HG02840 (cell line): ENCODE data around the gene RACGAP1.
"Not testable (repeated sequence)": the region's sequence is repeated elsewhere in the genome, so short reads cannot be mapped to it uniquely, and the experiment has no call there.

Experiments used
- ATAC-seq: cut with Tn5 transposase; IDR thresholded peaks from one replicate; pipeline ENCODE4 v1.9.1; 2021; ENCODE audit warnings: mild to moderate bottlenecking, moderate library complexity, moderate number of reproducible peaks; ENCODE audit not compliant: unreplicated experiment, low FRiP score

RACGAP1 gene

GRCh38 chr12:49989400-49989799, 35.9 kb downstream of the RACGAP1 start:
- ATAC-seq = not testable (repeated sequence)

GRCh38 chr12:49987625-49988303, 37.5 kb downstream of the RACGAP1 start:
- ATAC-seq = no peak

DNA sequence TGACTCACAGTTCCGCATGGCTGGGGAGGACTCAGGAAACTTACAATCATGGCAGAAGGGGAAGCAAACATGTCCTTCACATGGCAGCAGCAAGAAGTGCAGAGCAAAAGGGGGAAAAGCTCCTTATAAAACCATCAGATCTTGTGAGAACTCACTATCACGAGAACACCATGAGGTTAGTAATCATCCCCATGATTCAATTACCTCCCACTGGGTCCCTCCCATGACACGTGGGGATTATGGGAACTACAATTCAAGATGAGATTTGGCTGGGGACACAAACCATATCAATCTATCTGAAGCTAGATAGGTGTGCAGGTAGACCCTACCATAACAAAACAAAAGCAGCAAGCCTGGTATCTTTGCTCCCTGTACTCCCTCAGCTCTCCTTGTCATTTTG, 38.8 kb downstream of the RACGAP1 start:
- ATAC-seq = not testable (repeated sequence)

- no peak for ATAC-seq
Measured at GRCh38 chr12:49985981-49986380, 39.3 kb downstream of the RACGAP1 start.

DNA sequence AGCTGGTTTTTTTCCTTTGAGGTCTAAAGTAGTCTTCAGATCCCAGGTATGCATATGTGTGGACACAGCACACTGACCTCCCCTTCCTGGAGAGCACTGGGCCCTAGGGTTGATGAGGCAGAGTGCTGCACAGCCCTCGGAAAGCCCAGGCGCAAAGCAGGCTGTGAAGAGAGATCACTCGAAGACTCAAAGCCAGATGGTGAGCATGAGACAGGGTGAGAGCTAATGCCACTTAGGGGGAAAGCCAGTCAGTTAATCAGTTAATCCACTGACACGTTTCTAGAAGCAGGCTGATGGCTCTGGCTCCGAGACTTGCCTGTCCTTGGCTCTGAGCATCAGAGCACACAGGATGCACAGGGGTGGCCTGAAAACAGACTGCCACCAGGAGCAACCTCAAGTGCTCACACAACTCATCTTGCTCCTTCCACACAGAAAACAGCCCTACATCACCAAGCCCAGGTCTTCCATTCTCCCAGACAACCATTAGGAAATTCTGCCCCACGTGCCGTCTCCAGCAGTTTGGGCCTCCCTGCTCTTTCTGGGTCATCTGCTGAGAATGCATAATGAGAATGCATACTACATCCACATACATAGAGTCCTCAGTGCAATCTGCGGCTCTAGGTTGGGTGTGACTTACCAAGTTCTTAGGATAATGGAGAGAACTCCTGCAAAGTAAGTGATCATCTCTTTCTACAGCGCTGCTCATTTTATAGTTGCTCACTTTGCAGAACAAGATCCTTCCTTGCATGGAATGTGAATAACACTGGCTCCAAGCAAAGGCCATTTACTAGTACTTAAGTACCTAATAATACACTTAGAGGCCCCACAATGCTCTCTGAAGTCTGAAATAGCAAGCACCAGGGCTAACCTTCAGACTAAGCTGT, 40.6 kb downstream of the RACGAP1 start:
- ATAC-seq = no peak

DNA sequence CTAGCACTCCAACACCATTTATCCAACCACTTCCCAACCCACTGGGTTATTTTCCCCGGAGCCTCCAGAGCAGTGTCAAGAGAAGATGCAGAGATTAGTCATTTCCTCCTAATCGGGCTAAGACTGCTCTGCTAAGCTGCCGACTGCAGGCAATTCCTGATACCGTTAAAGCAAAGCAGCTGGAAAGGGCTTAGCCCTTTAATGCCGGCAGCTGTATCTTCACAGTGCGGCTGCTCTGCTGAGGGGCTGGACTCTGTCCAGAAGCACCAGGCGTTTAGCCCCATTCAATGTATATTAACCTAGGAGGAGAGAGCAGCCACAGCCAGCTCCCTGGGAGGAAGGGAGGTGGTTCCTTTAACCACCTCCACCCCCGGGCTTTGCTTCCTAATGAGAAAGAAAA, 41.4 kb downstream of the RACGAP1 start:
- no peak for ATAC-seq

GRCh38 chr12:49982246-49983087, 42.8 kb downstream of the RACGAP1 start:
- no peak for ATAC-seq

DNA sequence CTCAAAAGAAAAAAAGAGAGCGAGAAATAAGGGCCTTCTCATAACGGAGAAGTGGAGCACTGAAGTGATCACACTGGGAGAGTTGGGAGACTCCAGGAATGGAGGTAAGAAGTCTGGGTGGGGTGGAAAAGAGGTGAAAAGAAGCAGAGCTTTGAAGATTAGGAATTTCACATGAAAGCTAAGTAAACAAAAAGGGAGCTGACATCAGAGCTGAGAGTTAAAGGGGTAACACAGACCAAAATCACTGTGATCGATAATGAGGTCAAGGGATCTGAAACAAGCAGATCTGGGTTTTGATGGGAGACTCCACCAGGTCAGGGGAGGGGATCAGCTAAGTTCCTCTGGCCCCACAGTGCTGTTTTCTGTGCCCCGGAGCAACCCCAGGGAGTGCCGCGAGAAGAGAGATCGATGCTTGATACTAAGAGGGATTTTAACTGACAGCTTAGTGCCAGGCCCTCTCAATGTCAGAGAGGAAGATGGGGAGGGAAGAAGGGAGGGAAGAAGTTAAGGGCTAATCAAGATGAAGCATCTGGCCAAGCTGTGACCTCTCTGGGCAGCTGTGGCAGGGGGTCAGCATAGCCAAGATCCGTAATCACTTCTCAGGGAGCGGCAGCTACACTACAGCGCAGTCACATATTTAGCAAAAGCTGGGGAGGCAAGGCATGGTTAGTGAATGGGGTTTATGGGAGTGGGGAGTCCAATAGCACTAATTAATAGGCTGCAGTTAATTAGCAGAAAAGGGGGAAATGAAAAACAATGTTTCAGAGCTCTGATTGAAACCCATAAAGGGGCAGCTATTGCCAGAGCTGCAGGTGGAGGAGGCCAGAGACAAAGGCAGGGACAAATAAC, 44.6 kb downstream of the RACGAP1 start:
- ATAC-seq = no peak

DNA sequence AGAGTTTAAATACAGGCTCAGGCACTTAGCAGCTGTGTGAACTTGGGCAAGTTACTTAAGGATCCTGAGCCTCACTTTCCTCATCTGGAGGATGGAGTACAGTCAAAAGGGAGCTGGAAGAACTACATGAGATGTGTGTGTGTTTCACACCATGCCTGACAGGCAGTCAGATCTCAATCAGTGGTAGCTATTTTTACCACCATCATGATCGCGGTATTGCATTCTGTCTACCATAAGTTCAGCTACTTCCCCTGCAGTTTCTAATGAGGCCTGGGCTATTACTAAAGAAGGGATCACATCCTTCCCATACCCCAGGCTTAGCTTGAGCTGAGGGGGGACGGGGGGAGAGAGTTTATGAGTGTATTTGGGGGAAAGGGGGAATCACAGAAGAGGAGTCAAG, 45.5 kb downstream of the RACGAP1 start:
- no peak for ATAC-seq

DNA sequence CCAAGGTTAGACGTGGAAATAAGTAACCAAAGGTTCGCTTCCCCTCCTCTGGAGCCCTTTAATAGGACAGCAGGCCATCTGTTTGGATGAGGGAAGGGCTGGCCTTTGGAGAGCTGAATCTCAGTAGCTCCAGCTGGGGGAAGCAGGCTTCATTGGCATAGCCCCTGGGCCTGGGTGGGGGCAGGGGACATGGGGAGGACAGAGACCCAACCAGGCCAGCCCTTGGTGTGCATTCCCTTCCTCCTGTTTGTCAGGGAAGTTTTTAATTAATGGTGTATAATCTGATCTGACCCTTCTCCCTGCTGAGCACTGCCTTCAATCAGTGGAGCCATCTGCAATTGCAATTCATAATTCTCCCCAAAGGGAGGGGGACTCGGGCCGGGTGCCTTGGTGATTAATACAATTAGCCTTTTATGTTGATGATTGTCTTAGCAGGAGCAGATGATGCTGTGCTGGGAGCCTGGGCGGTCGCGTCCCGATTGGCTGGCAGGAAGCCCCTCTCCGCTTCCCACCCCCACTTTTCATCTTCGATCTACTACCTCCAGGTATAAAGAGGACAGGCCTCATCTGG, 46.2 kb downstream of the RACGAP1 start:
- no peak for ATAC-seq

GRCh38 chr12:49978125-49978524, 47.2 kb downstream of the RACGAP1 start:
- no peak for ATAC-seq

DNA sequence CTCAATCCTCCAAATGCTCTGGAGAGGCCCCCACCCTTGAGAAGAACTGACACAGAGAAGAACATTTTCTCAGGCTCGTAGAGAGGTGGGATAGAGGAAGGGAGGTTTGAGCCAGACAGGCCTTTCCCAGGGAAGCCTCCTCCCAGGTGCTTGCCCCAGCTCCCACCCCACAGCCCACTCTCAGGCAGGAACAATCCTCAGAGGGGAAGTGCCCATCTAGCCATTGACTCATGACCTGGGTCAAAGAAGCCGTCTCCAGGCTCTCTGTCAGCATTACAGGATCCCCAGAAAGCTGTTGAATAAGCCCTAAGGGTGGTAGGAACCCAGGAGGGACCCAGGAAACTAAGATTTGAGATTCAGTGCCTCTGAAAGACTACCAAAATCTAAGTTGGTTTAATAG, 48.7 kb downstream of the RACGAP1 start:
- ATAC-seq = no peak

DNA sequence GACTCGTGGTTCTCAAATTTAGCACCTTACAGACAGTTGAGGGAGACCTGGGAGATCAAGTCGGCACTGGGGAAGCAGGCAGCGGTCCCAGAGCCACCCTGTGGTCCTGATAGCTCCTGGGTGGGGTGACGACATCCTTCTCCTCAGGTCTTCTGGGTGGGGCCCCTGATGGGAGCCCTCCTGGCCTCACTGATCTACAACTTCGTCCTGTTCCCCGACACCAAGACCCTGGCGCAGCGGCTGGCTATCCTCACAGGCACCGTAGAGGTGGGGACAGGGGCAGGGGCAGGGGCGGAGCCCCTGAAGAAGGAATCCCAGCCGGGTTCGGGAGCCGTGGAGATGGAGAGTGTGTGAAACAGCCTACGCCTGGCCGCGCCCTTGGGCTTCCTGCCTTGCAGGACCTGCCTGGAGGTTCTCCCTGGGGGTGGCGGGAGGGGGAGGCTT, 50.0 kb downstream of the RACGAP1 start:
- ATAC-seq = no peak

DNA sequence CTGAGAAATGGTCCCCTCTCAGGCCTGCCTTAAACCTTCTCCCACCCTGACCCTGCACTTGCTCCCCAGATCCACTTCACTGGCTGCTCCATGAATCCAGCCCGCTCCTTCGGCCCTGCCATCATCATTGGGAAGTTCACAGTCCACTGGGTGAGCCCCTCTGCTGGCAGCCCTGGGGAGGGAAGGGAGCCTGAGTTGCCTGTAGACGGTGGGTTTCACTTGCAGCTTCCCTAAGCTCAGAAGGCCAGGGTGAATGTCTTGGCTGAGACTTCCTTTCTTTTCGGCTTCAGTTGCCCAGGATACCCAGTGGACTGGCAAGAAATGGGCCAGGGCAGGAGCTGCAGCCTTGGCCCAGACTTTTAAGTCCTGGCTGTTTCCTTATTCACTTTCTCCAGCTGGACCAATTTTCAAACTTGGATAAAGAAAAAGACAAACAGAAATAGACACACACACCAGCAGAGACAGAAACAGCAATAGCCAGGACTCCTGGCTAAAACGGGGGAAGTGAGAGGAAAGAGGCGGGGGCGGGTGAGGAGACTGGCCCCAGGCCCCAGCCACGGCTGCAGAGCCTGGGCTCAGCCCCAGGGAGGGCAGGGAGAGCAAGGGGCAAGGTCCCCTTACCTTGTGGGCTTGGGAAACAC, 50.5 kb downstream of the RACGAP1 start:
- ATAC-seq = no peak

DNA sequence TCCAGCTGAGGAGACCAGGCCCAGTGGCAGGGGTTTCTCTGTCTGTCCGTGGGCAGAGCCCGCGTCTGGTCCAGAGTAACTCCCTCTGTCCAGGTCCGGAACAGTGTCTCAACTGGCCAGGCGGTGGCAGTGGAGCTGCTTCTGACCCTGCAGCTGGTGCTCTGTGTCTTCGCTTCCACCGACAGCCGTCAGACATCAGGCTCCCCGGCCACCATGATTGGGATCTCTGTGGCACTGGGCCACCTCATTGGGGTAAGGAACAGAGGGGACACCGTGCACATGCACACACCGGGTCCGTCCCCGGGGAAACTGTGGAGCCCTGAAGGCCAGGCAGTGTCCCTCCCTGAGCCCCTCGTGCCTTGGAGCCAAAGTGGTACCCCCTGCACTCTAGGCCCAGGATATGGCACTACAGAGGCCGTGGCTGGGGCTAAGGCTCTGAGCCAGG, 51.0 kb downstream of the RACGAP1 start:
- ATAC-seq = no peak

- no peak for ATAC-seq
Measured at GRCh38 chr12:49973361-49973830, 51.9 kb downstream of the RACGAP1 start.

DNA sequence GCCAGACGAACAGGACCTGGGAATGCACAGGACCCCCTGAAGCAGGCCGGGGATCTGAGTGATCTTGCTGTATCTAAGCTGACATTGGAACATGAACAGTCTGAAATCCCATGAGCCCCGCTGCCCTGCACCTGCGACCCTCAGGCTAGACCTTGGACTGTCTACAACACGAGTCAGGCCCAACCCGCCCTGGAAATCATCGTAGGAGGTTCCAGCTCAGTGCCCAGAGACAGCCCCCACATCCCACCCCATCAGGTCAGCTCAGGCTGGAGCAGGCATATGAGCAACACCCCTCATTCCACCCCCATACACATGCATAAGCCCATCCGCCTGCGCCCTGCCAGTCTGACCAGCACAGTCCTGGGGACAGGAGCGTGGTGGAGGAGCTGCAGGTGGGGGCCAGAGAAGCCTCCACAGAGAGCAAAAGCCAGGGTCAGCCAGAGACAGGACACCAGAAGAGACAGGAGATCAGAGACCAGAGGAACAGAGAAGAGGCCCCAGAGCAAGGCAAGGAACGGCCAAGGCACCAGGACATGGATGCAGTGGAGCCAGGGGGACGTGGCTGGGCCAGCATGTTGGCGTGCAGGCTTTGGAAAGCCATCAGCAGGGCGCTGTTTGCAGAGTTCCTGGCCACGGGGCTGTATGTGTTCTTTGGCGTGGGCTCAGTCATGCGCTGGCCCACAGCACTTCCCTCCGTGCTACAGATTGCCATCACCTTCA, 52.5 kb downstream of the RACGAP1 start, which contains the start of gene AQP6:
TSS of gene AQP6 (plus strand) at position 307 of the 720 bp plus-strand sequence. CDS start at position 534, 227 bp downstream.
- no peak for ATAC-seq

GRCh38 chr12:49972129-49972528, 53.2 kb downstream of the RACGAP1 start:
- ATAC-seq = no peak
